Ramos (cell line): Measurements from ENCODE around the gene FUS.
"Not testable (repeated sequence)": the region's sequence is repeated elsewhere in the genome, so short reads cannot be mapped to it uniquely, and the experiment has no call there.

Experiments used
- in situ Hi-C: fragments of 300-500 bp; cut with MboI; formaldehyde crosslinking; loops from one replicate; pipeline ENCODE4 v1.14.3; 2022; ENCODE audit warnings: low sequenced_read_pairs; ENCODE audit not compliant: unreplicated experiment

The FUS gene

DNA sequence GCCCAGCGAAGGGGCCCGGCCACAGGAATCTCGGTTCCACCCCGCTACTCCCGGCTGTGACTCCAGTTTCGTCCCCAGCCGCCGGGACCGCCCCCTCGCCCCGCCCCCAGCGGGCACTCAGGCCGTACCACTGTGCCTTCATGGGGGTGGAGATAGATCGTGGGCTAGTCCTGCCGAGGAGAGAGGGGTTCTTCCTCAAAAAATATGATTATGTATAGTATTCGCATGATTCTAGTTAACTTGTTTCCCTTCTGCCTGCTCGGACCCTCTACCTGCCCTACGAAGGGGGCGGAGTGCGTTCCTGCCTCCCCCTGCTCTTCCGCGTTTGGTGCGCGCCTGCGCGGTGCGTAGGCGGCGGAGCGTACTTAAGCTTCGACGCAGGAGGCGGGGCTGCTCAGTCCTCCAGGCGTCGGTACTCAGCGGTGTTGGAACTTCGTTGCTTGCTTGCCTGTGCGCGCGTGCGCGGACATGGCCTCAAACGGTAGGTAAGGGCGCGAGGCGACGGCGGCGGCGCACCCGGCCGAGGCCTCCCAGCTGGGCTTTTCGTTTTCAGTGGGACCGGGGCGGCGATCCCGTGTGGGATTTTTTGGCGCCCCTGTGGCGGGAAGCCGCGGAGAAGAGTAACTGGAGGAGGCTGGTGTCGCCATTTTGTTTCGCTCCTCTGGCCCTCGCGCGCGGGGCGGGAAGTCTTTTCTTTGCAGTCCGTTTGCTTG, at the start of gene FUS:
FUS (plus strand) TSS at position 393 of the 713 bp plus-strand sequence; CDS start at position 469, 76 bp downstream.
- in situ Hi-C loops = no loop called here

DNA sequence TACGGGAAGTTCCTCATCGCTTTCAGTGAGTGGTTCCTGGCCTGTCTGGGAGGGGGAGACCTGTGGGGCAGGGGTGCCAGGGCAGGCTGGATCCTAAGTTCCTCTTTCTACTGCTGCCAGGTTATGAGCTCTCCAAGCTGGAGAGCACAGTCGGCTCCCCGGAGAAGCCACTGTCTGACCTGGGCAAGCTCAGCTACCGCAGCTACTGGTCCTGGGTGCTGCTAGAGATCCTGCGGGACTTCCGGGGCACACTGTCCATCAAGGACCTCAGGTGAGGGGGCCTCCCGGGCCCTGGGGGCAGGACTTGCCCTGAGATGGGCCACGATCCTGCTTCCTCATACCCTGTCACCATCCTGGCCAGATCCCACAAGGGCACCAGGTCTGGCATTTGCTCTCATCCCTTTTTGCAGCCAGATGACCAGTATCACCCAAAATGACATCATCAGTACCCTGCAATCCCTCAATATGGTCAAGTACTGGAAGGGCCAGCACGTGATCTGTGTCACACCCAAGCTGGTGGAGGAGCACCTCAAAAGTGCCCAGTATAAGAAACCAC, 49.5 kb upstream of the FUS start:
- in situ Hi-C loops = no loop called here

DNA sequence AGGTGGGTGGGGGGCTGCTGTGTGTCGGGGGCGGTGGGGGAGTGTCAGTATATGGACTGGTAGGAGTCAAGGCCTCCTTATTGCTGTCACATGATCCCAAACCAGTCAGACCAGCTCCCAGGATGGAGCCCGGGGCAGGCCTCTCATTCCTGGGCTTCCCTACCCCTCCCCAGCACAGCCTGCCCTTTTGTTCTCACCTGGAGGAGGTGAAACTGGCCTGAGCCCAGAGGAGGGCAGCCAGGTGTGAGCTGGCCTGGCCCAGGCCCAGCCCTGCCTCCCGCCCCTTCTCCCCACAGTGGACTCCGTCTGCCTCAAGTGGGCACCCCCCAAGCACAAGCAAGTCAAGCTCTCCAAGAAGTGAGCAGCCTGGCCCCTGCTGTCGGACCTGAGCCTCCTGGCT, 49.0 kb upstream of the FUS start:
- in situ Hi-C loops = no loop called here

DNA sequence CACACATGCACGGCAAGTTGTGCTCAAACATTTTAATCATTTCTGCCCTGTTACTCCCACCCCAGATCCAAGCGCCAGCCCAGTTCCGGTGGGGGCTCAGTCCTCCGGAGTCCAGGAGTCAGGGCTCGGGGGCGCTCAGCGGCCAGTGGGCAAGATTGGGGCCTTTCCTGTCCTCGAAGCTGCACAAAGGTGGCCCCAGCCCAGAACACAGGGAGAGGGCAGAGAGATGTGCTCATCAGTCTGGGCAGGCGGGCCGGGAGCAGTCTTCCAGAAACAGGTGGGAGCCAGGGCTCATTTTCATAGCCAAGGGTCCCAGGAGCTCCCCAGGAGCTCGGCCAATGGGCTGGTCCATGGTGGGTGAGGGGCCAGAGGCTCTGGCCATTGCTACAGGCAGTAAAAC, 48.5 kb upstream of the FUS start:
- in situ Hi-C loops = no loop called here

DNA sequence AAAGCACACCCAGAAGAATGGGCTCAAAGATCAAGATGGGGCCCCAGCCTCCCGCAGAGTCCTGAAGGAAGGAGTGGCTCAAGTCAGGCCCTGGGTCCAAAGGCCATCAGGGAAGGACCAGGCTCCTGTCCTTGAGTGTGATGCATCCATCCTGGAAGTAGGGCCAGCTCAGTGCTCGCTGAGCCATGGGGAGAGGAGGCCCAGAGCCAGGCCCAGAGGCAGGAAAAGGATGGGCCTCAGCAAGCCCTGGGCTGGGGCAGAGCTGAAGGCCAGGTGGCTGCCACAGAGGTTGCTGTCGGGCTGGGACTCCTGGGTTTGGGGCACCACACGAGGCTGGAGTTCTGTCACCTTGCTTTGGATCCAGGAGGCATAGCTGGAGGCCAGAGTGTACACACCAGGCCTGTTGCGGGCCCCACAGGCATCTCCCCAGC, 48.1 kb upstream of the FUS start:
- in situ Hi-C loops = no loop called here

DNA sequence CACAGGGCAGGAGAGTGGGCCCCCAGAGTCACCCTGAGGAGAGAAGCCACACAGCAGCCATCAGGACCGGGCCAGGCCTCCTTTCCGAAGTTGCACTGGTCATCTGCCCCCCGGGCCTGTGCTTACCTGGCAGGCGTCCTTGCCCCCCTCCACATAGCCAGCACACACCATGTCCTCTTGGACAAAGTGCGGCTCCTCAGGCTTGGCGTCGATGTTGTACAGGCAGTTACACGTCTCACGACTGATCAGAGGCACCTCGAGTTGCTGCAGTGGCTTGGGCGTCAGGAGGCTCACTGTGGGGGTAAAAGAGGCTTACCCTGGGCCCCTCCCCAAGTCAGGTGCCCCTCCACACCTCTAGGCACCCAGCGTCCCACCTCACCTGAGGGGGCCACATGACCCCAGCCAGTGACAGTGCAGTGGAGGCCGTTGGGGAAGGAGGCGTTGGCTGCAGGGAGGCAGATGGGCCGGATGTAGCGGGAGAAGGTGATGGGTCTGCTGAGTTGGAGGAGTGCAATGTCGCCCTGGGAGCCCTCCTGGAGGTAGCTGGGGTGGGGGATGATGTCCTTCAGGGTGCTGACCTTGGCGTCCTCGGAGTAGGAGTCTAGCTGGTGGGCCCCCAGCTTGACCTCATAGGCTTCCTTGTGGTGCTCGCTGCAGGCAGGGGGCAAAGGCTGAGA, 47.5 kb upstream of the FUS start:
- in situ Hi-C loops = no loop called here

DNA sequence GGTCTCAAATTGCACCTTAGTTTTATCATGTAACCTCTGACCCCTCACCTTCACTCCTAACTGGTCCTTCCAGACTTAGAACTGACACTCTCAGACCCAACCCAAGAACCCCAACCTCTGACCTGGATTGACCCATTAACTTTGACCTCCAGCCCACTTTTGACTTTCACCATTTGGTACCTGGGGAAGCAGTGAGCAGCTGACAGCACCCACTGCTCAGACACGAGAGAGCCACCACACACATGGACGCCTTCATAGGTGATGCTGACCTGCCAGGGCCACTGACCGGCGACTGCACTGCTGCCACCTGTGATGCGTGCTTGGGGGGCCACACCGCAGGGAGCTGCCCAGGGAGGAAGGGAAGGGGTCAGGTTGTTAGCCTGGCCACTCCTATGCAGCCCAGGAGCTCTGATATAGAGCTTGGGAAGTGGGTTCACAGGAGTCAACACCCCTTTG, 46.9 kb upstream of the FUS start:
- in situ Hi-C loops = no loop called here

DNA sequence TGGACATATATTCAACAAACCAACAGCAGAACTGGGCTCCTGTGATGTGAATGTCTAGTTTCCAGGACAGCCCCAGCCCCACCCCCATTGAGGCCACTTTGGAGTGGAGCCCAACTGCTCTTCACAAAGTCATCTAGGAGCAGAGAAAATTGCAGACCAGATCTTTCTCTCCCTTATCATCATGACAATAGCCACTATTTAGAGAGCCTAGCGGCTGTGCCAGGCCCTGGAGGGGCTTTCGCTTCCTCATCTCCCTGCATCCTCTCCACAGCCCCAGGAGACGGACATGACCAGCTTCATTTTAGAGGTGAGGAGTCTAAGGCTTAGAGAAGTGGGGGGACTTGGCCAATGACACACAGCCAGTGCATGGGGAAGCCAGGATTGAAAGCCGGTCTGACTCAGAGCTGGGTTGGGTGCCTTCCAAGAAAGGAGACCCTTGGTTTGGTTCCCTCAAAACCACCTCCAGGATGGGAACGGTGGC, 45.8 kb upstream of the FUS start:
- in situ Hi-C loops = no loop called here

DNA sequence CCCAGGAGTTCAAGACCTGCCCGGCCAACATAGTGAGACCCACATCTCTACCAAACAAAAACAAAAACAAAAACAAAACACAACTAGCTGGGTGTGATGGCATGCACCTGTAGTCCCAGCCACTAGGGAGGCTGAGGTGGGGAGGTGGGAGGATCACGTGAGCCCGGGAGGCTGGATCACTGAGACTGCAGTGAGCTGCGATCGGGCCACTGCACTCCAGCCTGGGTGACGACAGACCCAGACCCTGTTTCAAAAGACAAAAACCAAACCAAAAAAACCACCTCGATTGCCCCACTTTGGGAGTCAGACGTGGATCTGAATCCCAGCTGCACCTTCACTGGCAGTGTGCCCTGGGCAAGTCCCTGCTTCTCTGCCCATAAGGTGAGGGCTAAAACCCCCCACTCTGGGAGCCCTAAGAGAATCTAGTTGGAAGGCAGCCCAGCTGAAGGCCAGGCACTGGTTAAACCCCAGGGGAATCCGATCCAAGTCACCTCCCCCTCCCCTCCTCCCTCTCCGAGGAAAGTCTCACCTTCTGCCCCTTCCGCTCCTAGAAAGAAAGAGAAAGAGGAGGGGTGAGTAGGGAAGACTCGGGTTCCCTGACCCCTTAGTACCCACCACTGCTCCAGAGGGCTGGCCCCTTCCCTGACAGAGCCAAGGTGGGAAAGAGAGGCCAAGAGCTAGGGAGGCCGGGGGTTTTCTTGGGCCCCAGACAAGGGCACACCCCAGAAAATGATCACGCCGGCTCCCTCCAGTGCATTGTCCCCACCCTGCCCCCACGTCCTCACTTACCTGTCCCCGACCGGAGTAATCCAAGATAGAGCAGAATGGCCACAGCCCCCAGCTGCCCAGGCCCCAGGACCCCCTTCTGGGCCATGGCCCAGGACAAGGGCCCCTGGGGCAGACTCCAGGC, 45.1 kb upstream of the FUS start:
- in situ Hi-C loops = no loop called here

DNA sequence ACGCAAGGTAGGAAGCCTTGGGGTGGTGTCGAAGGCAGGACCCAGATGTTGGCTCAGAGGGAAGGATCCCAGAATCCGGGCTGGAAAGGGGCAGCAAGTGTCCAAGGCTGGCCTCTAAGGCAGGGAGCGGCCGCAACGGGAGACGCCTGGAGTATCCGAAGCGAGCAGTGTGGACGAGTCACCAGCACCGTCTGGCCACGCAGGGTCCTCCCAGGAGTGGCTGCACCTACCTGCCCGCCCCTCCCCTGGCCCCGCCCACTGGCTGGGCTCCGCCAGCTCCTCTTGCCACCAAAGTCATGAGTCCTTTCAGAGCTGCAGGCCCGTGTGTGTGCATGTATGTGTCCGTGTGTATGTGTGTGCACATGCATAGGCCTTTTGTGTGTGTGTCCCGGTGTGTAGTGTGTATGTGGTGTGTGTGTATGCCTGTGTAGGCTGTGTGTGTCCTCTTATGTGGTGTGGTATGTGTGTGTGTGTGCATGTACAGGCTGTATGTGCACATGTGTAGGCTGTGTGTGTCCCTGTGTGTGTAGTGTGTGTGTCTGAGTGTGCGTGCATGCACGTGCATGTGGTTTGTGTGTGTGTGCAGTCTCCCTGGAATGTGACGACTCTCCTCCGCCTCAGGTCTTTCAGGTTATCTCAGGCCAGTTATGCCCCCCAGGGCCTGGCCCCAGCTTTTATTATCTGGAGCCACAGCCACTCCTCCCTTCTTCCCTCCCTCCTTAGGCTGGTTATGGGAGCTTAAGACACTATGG, 44.2 kb upstream of the FUS start, which contains the start of gene PRSS8:
PRSS8 (minus strand) TSS at position 193 of the 752 bp plus-strand sequence. CDS start 229 bp downstream, outside the sequence.
- in situ Hi-C loops = no loop called here

DNA sequence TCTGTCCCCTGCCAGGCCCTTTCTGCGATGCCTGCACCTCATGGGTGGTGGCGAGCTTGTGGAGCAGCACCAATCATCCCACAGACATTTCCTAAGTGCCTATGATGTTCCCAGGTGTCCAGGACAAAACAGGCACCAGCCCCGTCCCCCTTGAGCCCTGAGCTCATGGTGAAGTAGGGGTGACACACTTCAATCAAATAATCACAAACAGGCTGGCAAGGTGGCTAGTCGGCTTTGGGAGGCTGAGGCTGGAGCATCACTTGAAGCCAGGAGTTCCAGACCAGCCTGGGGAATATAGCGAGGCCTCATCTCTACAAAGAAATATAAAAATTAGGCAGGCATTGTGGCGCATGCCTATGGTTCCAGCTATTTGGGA, 43.7 kb upstream of the FUS start:
- in situ Hi-C loops = no loop called here

DNA sequence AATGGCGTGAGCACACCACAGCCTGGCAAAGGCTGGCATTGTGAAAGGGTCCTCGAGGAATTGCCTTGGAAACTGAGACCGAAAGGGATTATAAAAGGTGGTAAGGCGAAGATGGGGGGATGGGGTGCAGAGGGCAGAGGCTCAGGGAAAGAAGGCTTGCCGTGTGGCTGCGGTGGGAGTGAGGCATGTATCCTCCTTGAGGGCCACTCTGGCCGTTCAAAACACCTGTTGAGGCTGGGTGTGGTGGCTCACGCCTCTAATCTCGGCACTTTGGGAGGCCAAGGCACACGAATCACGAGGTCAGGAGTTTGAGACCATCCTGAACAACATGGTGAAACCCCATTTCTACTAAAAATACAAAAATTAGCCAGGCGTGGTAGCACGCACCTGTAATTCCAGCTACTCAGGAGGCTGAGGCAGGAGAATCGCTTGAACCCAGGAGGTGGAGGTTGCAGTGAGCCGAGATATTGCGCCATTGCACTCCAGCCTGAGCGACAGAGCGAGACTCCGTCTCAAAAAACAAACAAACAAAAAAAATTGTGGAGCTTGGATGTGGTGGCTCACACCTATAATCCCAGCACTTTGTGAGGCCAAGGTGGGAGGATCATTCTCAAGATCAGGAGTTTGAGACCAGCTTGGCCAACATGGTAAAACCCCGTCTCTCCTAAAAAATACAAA, 43.0 kb upstream of the FUS start:
- in situ Hi-C loops = not testable (repeated sequence)

DNA sequence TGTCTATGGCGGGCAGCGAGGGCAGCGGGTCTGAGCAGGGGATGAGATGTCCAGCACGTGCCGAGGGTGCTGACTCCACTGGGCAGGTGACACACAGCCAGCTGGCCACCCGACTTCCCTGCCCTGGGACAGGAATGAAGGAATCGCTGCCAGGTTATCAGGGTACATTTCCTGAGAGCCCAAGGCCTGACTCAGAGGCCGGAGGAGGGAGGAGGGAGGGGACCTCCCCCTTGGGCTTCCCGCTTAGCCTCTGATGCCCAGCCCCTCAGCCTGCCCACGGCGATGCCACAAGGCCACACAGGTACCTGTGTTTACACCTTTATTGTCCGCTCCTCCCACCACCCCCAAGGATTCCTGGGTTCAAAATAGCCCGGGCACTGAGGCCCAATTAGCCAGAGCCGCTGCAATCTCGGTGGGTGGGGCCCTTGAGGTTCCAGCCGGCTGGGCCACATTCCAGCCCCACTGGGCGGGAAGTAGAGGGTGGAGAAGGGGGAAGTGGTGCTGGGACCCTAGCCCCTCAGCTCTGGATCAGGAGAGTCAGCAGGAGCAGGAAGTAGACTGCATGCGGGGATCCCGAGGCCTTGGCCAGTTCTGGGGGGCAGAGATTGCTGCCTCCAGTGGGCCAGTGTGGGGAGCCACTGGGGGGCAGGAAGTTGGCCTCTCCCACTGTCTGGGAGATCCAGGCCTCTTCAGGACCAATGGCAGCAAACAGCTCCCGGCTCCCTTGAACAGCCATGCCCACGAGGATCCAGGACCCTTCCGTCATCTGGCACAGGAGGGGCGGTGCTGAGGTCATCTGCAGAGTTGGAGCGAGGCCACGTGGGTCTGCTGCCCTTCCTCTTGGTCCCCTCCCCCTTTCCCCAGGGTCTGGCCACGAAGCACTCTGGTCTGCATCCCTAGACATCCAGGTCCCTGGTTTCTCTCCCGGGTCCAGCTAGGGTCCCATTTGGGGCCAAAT, 41.0 kb upstream of the FUS start:
- in situ Hi-C loops = no loop called here

DNA sequence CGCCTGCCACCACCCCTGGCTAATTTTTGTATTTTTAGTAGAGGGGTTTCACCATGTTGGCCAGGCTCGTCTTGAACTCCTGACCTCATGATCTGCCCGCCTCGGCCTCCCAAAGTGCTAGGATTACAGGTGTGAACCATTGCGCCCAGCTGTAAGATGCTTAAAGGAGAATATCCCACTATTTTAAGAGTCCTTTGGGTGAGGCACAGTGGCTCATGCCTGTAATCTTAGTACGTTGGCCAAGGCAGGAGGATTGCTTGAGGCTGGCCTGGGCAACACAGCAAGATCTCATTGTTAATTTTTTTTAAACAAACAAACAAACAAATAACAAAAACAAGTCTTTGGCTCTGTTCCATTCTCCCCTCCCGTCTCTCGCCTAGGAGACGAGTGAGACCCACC, 38.9 kb upstream of the FUS start:
- in situ Hi-C loops = not testable (repeated sequence)

DNA sequence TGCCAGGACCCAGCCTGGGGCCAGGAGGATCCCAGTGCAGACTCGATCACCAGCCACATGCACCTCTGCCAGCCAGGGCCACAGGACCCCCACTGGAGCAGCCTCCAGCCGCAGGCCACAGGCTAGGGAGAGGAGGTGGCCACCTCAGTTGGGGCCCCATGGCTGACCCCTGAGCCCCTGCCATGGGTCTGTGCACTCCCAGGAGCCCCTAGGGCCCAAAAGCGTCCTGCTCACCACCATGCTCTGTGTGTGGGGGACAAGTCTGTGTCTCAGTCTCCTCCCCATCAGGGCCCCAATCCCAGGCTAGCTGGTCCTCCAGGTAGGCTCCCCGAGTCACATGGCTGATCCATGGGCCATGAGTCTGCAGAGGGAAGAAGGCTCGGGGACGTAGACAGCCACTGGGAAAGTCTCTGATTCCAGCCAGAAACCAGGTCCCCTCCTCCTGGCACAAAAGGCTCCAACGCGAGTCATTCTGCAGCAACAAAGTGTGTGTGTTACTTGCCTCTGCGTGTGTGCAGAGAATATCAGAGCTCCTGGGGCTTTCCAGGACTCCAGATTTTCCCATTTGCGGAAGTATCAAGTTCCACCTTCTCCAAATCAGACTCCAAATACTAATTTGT, 38.3 kb upstream of the FUS start:
- in situ Hi-C loops = no loop called here

DNA sequence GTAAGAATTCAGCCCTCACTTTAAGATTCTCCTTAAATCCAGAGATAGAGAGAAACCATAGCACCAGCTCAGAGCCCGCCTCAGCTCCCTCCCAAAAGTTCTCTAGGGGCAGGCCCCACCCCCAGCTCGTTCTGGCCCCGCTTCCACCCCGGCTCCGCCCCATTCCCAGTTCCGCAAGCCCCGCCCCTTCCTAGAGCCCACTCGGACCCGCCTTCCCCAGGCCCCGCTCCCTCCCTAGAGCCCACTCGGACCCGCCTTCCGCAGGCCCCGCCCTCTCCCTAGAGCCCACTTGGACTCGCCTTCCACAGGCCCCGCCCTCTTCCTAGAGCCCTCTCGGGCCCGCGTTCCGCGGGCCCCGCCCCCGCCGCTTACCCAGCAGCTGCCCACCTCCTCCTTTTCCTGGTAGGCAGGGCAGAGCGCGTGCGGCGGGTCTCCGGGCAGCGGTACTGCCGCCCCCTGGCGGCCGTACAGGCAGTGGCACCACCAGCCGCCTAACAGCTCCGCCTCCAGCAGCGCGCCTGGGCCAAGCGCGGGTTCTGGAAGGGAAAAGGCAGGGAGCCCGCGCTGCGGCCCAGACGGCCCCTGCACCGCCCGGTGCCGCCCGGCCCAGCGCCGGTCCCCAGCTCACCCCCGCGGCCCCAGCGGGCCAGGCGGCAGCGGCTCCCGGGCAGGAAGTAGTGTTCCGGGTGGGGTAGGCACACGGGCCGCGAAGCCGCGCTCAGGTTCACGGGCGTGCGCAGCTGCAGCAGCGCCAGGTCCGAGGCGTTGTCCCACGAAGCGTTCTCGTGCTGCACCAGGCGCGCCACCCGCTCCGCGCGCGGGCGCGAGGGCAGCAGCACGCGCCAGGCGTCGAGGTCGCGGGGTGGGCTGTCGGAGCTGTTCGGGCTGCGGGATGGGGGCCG, 37.6 kb upstream of the FUS start:
- in situ Hi-C loops = no loop called here
